Measurements from ENCODE around the gene SDC3. TPM values are rescaled to one million over a fixed set of nuclear protein-coding genes. Genes with fewer than 3 reads are reported as not detected.
A peak's percentile ranks its signal among the peaks of the same experiment; 100 is the strongest.

SDC3 gene
- total RNA-seq, 1 experiment from 2014 or later, result 3.7 TPM

DNA sequence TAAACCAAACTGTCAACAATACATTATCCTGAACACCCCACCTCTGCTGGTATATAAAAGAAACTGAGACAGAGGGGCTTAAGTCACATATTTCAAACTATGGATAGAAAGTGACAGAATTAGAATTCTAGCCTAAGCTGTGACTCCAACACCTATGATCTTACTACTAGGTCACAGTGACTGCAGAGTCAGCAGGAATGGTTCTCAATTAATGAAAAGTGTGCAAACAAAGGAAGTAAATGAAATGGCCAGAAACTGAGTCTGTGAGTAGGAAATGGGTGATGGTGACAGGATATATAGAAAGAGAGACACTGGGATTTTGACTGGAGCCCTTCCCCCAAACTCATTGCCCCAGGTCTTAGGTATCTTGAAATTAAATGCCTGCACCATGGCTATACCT lies 38.7 kb upstream of the SDC3 start:
- ChIA-PET POLR2A (no interaction called here), CTCF (no interaction called here)
- Histone ChIP-seq H3K4me3 (ENCODE audit: low read depth, low read length) (no peak overlapping the region), H3K36me3 (ENCODE audit: control insufficient read depth, insufficient read depth, low read length) (no peaks in the 10 kb centered on the region), H3K27me3 (replicated peaks; ENCODE audit: control insufficient read depth, insufficient read depth, low read length) (no peaks in the 10 kb centered on the region), H3K4me1 (no peaks in the 10 kb centered on the region), H3K9me3 (no peaks in the 10 kb centered on the region)
- Mint-ChIP-seq H3K4me3 (ENCODE audit: unreplicated experiment) (no peak overlapping the region), H3K27ac (ENCODE audit: unreplicated experiment) (peak overlapping the region; percentile 32), H3K27me3 (ENCODE audit: insufficient read depth, unreplicated experiment) (no peaks in the 10 kb centered on the region), H3K9me3 (ENCODE audit: unreplicated experiment) (no peaks in the 10 kb centered on the region), H3K4me1 (ENCODE audit: low read depth, unreplicated experiment) (no peaks in the 10 kb centered on the region), H3K36me3 (ENCODE audit: insufficient read depth, unreplicated experiment) (peaks cover 86% of the 10 kb centered on the region)
- DNase-seq, result no peak
- intact Hi-C loops (cut with micrococcal nuclease; ENCODE audit: unreplicated experiment), result no loop called here
- TF ChIP-seq, protein P1, sequence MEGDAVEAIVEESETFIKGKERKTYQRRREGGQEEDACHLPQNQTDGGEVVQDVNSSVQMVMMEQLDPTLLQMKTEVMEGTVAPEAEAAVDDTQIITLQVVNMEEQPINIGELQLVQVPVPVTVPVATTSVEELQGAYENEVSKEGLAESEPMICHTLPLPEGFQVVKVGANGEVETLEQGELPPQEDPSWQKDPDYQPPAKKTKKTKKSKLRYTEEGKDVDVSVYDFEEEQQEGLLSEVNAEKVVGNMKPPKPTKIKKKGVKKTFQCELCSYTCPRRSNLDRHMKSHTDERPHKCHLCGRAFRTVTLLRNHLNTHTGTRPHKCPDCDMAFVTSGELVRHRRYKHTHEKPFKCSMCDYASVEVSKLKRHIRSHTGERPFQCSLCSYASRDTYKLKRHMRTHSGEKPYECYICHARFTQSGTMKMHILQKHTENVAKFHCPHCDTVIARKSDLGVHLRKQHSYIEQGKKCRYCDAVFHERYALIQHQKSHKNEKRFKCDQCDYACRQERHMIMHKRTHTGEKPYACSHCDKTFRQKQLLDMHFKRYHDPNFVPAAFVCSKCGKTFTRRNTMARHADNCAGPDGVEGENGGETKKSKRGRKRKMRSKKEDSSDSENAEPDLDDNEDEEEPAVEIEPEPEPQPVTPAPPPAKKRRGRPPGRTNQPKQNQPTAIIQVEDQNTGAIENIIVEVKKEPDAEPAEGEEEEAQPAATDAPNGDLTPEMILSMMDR (IDR thresholded peaks at IDR 0.05; ENCODE audit: insufficient read depth in 1 of 2, low read depth in 1 of 2, low read length in 1 of 2, severe bottlenecking in 1 of 2, unreplicated experiment in 1 of 2), result no peak
- BruUV-seq (replicated peaks), result no TSS peak

DNA sequence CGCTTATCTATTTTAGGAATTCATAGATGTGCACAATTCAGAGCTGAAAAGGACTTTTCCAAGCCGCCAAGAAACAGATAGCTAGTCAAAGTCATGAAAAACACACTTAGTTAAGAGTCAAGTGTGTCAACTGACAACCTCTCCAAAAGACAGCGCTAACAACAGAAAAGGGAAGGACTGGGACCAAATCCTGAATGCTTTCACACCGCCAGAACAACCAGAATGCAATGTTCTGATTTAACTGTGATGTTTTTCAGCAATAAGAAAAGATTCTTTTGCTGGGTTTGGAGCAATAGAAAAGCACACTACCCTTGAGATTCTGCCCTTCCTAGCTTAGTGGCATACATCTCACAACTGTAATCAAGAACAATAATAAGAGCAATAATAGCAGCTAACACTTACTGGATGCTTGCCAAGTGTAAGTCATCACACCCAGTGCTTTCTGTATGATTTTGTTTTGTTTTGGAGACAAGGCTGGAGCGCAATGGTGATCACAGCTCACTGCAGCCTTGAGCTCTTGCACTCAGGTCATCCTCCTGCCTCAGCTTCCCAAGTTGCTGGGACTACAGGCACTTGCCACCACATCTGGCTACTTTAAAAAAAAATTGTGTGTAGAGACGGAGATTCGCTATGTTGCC lies 33.9 kb upstream of the SDC3 start:
- Mint-ChIP-seq H3K9me3 (ENCODE audit: unreplicated experiment) (no peaks in the 10 kb centered on the region), H3K4me1 (ENCODE audit: low read depth, unreplicated experiment) (no peaks in the 10 kb centered on the region), H3K27ac (ENCODE audit: unreplicated experiment) (no peak overlapping the region), H3K27me3 (ENCODE audit: insufficient read depth, unreplicated experiment) (no peaks in the 10 kb centered on the region), H3K36me3 (ENCODE audit: insufficient read depth, unreplicated experiment) (peaks cover 70% of the 10 kb centered on the region), H3K4me3 (ENCODE audit: unreplicated experiment) (no peak overlapping the region)
- CTCF ChIA-PET, result no interaction called here
- H3K27me3 ChIP-seq (replicated peaks; ENCODE audit: control insufficient read depth, insufficient read depth, low read length), result no peaks in the 10 kb centered on the region
- no peak for DNase-seq
- BruUV-seq (replicated peaks), result no TSS peak
- POLR2A ChIA-PET, result no interaction called here
- intact Hi-C loops (cut with micrococcal nuclease; ENCODE audit: unreplicated experiment), result no loop called here
- no peak overlapping the region for H3K4me3 ChIP-seq (ENCODE audit: low read depth, low read length)
- TF ChIP-seq, protein P1 (IDR thresholded peaks at IDR 0.05; ENCODE audit: insufficient read depth in 1 of 2, low read depth in 1 of 2, low read length in 1 of 2, severe bottlenecking in 1 of 2, unreplicated experiment in 1 of 2), result no peak
- H3K36me3 ChIP-seq (ENCODE audit: control insufficient read depth, insufficient read depth, low read length), result no peaks in the 10 kb centered on the region
- H3K4me1 ChIP-seq, result no peaks in the 10 kb centered on the region
- no peaks in the 10 kb centered on the region for H3K9me3 ChIP-seq

DNA sequence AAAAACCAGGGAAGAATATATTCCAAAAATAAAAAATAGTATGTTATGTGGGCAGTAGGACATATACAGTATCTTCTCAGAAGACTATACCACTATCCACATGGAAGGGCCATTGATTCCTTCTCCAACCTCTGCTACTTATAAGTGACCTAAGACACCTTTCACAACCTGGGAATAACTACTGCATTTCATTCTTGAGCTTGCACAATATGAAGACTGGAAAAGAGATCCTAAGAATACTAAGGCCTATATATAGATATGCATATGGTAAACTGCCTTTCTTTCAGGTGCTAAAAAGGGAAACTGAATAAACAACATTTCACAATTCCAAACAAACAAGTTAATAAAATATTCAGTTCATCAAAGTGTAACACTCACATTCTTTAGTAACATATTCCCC lies 32.0 kb upstream of the SDC3 start:
- H3K36me3 Mint-ChIP-seq (ENCODE audit: insufficient read depth, unreplicated experiment), result peaks cover 65% of the 10 kb centered on the region
- CTCF ChIA-PET, result no interaction called here

More for the DNA sequence above, 32.0 kb upstream of the SDC3 start:
- Histone ChIP-seq H3K9me3 (no peaks in the 10 kb centered on the region), H3K36me3 (ENCODE audit: control insufficient read depth, insufficient read depth, low read length) (no peaks in the 10 kb centered on the region), H3K4me1 (no peaks in the 10 kb centered on the region), H3K27me3 (replicated peaks; ENCODE audit: control insufficient read depth, insufficient read depth, low read length) (no peaks in the 10 kb centered on the region), H3K4me3 (ENCODE audit: low read depth, low read length) (no peak overlapping the region)
- H3K27ac Mint-ChIP-seq (ENCODE audit: unreplicated experiment), result no peak overlapping the region
- BruUV-seq (replicated peaks), result no TSS peak
- no peaks in the 10 kb centered on the region for H3K27me3 Mint-ChIP-seq (ENCODE audit: insufficient read depth, unreplicated experiment)
- POLR2A ChIA-PET, result no interaction called here
- no peaks in the 10 kb centered on the region for H3K9me3 Mint-ChIP-seq (ENCODE audit: unreplicated experiment)
- no peak for DNase-seq
- H3K4me3 Mint-ChIP-seq (ENCODE audit: unreplicated experiment), result no peak overlapping the region
- H3K4me1 Mint-ChIP-seq (ENCODE audit: low read depth, unreplicated experiment), result no peaks in the 10 kb centered on the region
- TF ChIP-seq, protein P1 (IDR thresholded peaks at IDR 0.05; ENCODE audit: insufficient read depth in 1 of 2, low read depth in 1 of 2, low read length in 1 of 2, severe bottlenecking in 1 of 2, unreplicated experiment in 1 of 2), result no peak
- intact Hi-C loops (cut with micrococcal nuclease; ENCODE audit: unreplicated experiment), result no loop called here
